Panc1 (cell line): ENCODE measurements around the gene OGDH.

Experiments
- POLR2AphosphoS5 ChIP-seq: IDR thresholded peaks from 2 replicates; pipeline ENCODE4 v1.6.1; 2012; ENCODE audit warnings: mild to moderate bottlenecking, low read depth, low read length, moderate library complexity
- SIN3A ChIP-seq: IDR thresholded peaks from 2 replicates; pipeline ENCODE4 v1.6.1; 2012; ENCODE audit warnings: low read depth, mild to moderate bottlenecking, low read length, moderate library complexity, borderline replicate concordance; ENCODE audit not compliant: insufficient read depth
- TCF7L2 ChIP-seq: IDR thresholded peaks from 2 replicates; pipeline ENCODE4 v1.6.1; 2011; ENCODE audit warnings: mild to moderate bottlenecking, low read depth, low read length, inconsistent platforms
- TF ChIP-seq, protein P1 (sequence below): fragments of 450-650 bp; IDR thresholded peaks from 2 replicates; pipeline ENCODE4 v1.5.1; 2017; ENCODE audit warnings: mild to moderate bottlenecking
- TF ChIP-seq, protein P2 (sequence below), 2 experiments: IDR thresholded peaks; 2 replicates each; pipeline ENCODE4 v1.6.1; 2011 to 2012; ENCODE audit warnings: low read depth in 2 of 2, control low read depth in 1 of 2, low read length in 1 of 2, mild to moderate bottlenecking in 1 of 2, moderate library complexity in 1 of 2; ENCODE audit not compliant: insufficient read depth in 1 of 2

DNA sequence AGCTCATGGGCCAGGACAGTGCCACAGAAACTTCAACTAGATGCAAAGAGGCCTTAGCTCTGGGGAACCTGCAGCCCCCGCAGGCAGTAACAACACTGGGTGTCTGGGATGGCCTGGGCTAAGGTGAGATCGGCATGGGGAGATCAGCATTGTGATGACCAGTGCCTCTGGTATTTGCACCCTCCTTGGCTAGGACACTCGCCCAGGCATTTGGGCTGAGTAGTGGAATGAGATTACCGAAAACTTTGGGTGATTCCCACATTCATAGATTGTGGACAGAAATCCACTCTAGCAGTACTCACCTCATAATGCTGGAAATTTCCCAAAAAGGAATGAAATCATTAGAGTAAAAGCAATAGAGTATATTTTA, 71.7 kb downstream of the OGDH start:
- TF ChIP-seq, protein P1, sequence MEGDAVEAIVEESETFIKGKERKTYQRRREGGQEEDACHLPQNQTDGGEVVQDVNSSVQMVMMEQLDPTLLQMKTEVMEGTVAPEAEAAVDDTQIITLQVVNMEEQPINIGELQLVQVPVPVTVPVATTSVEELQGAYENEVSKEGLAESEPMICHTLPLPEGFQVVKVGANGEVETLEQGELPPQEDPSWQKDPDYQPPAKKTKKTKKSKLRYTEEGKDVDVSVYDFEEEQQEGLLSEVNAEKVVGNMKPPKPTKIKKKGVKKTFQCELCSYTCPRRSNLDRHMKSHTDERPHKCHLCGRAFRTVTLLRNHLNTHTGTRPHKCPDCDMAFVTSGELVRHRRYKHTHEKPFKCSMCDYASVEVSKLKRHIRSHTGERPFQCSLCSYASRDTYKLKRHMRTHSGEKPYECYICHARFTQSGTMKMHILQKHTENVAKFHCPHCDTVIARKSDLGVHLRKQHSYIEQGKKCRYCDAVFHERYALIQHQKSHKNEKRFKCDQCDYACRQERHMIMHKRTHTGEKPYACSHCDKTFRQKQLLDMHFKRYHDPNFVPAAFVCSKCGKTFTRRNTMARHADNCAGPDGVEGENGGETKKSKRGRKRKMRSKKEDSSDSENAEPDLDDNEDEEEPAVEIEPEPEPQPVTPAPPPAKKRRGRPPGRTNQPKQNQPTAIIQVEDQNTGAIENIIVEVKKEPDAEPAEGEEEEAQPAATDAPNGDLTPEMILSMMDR: no peak
- TF ChIP-seq TCF7L2 (no peak), POLR2AphosphoS5 (no peak), SIN3A (no peak)
- TF ChIP-seq, protein P2, sequence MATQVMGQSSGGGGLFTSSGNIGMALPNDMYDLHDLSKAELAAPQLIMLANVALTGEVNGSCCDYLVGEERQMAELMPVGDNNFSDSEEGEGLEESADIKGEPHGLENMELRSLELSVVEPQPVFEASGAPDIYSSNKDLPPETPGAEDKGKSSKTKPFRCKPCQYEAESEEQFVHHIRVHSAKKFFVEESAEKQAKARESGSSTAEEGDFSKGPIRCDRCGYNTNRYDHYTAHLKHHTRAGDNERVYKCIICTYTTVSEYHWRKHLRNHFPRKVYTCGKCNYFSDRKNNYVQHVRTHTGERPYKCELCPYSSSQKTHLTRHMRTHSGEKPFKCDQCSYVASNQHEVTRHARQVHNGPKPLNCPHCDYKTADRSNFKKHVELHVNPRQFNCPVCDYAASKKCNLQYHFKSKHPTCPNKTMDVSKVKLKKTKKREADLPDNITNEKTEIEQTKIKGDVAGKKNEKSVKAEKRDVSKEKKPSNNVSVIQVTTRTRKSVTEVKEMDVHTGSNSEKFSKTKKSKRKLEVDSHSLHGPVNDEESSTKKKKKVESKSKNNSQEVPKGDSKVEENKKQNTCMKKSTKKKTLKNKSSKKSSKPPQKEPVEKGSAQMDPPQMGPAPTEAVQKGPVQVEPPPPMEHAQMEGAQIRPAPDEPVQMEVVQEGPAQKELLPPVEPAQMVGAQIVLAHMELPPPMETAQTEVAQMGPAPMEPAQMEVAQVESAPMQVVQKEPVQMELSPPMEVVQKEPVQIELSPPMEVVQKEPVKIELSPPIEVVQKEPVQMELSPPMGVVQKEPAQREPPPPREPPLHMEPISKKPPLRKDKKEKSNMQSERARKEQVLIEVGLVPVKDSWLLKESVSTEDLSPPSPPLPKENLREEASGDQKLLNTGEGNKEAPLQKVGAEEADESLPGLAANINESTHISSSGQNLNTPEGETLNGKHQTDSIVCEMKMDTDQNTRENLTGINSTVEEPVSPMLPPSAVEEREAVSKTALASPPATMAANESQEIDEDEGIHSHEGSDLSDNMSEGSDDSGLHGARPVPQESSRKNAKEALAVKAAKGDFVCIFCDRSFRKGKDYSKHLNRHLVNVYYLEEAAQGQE (IDR thresholded peaks at IDR 0.05; ENCODE audit: insufficient read depth in 1 of 2, low read depth in 2 of 2, low read length in 1 of 2): no peak
